Measurements from ENCODE around the gene SYCE3.

DNA sequence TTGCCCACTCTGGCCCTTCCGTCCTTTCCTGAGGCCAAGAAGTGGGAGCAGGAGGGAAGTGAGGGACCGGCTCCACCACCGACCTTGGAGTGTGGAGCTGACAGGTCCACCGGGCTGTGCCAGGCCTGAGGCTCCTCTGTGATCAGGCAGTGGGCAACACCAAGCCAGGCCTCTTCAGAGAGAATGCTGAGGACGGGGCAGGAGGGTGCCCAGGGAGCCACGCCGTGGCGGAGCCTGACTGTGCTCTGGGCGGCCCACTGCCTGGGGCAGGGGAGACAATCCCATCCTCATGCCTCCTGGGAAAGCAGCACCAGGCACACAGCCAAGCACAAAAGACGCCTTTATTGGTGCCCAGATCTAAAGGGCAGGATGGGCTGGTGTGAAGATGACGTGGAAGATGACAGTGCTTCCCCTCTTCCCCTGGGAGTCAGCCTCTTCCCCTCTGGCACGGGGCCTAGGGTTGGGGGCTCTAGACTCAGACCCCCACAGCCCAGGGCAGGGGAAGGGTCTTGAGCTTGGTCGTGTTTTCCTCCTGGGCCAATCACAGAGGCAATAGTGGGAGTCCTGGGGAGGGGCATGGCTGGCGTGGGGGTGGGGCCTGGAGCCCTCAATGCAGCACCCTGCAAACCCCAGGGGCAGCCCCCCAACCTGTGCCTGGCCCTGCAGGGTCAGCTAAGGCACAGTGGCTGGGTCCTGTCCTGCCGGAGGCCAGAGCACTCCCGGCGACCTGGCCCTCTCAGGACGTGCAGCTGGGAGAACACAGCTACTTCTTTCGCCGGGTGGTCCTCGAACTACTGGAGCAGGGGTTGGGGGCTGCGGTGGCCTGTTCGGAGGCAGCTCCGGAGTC lies 59.9 kb downstream of the SYCE3 start:
- no peak for TF ChIP-seq POLR2A (IDR thresholded peaks at IDR 0.05)
- TF ChIP-seq, protein P1, sequence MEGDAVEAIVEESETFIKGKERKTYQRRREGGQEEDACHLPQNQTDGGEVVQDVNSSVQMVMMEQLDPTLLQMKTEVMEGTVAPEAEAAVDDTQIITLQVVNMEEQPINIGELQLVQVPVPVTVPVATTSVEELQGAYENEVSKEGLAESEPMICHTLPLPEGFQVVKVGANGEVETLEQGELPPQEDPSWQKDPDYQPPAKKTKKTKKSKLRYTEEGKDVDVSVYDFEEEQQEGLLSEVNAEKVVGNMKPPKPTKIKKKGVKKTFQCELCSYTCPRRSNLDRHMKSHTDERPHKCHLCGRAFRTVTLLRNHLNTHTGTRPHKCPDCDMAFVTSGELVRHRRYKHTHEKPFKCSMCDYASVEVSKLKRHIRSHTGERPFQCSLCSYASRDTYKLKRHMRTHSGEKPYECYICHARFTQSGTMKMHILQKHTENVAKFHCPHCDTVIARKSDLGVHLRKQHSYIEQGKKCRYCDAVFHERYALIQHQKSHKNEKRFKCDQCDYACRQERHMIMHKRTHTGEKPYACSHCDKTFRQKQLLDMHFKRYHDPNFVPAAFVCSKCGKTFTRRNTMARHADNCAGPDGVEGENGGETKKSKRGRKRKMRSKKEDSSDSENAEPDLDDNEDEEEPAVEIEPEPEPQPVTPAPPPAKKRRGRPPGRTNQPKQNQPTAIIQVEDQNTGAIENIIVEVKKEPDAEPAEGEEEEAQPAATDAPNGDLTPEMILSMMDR (IDR thresholded peaks at IDR 0.05) = no peak
- no peak for TF ChIP-seq EP300 (IDR thresholded peaks at IDR 0.05)
- TF ChIP-seq POLR2AphosphoS5 (IDR thresholded peaks at IDR 0.05) = no peak
